Renal pelvis (tissue), 4 donors: ENCODE data around the gene CHKA. TPM values are rescaled to one million over a fixed set of nuclear protein-coding genes. Genes with fewer than 3 reads are reported as not detected.

Experiments
- DNase-seq: peaks from one replicate; pipeline ENCODE4 v3.0.0-alpha.2; 2013
- polyA plus RNA-seq, 3 donors: library from polyadenylated mRNA; unstranded; fragments of 120-200 nt; gene quantifications; one replicate each; pipeline ENCODE4 v1.2.1, GENCODE V29; 2013; ENCODE audit not compliant: insufficient read length in 3 of 3

CHKA gene
- polyA plus RNA-seq, 3 donors: 30.0 to 55.7 (median 49.8) TPM

DNA sequence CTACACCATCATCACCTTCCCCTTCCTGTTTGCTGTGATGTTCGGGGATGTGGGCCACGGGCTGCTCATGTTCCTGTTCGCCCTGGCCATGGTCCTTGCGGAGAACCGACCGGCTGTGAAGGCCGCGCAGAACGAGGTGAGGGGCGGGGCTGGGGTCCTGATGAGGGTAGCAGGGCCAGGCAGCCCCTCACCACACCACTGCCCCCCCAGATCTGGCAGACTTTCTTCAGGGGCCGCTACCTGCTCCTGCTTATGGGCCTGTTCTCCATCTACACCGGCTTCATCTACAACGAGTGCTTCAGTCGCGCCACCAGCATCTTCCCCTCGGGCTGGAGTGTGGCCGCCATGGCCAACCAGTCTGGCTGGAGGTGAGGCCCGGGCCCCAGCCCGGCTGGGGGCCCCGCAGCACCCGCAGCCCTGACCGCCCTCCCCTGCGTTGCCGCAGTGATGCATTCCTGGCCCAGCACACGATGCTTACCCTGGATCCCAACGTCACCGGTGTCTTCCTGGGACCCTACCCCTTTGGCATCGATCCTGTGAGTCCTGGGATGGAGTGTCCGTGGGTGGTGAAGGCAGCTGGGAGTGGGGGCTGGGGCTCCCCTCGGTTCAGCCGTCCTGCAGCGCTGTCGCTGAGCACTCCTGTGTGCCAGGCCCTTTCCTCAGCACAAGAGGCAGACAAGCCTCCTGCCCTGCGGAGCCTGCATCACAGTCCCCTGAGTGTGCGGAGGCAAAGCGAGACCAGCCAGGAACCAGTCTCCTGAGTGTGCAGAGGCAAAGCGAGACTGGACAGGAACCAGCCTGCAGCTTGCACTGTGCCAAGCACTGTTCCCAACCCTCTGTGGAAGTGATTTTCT lies 73.5 kb downstream of the CHKA start:
- no peak for DNase-seq

DNA sequence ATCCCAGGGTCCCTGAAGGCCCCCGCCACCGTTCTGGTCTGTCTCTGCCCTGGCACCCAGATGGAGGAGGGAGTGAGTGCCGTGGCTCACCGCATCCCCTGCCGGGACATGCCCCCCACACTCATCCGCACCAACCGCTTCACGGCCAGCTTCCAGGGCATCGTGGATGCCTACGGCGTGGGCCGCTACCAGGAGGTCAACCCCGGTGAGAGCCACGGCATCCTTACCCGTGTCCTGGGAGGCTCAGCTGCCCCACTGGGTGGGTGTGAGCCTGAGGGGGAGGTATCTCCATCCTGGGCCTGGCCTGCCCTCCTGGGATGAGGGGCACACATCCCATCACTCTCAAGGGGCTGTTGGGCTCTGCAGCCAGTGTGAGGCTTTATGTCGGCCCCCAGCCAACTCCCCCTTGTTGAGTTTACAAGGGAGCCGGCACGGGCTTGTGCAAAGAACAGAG lies 76.3 kb downstream of the CHKA start:
- no peak for DNase-seq

DNA sequence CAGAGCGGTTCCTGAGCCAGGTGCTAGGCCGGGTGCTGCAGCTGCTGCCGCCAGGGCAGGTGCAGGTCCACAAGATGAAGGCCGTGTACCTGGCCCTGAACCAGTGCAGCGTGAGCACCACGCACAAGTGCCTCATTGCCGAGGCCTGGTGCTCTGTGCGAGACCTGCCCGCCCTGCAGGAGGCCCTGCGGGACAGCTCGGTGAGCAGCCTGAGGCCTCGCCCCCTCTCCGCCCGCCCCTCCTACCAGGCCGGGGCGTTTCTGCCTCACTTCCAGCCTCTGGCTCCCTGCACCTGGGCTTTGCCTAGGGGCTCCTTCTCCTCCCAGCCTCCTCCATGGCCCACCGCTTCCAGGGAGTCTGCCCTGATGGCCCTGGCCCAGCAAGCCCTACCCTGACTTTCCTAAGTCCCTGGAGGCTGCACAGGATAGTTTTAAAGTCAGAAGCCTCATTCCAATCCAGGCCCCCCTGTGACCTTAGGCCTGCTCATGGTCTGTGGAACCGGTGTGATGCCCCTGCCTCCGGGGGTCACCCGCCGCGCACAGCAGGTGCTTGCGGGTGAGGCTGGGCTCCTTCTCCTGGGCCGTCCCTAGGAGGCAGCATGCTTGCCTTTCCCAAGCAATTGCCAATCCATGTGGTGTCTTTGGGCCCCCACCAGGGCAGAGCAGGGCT lies 76.9 kb downstream of the CHKA start:
- no peak for DNase-seq

DNA sequence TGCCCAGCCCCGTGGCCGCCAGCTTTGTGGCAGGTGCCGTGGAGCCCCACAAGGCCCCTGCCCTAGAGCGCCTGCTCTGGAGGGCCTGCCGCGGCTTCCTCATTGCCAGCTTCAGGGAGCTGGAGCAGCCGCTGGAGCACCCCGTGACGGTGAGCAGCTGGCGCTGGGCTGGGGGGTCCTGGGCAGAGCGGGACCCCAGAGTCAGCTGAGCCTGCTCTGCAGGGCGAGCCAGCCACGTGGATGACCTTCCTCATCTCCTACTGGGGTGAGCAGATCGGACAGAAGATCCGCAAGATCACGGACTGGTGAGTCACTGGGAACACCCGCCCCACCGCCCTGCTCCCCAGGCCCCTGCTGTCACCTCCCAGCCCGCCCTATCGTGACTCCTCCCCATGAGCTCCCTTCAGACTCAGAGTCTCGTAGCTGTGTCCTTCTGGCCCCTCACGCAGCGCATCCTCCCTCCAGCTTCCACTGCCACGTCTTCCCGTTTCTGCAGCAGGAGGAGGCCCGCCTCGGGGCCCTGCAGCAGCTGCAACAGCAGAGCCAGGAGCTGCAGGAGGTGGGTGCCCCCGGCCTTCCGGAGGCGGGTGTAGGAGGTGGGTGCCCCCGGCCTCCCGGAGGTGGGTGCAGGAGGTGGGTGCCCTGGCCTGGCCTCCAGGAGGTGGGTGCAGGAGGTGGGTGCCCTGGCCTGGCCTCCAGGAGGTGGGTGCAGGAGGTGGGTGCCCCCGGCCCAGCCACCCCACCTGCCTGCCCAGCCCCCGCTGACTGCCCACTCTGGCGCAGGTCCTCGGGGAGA lies 77.6 kb downstream of the CHKA start:
- DNase-seq: no peak

DNA sequence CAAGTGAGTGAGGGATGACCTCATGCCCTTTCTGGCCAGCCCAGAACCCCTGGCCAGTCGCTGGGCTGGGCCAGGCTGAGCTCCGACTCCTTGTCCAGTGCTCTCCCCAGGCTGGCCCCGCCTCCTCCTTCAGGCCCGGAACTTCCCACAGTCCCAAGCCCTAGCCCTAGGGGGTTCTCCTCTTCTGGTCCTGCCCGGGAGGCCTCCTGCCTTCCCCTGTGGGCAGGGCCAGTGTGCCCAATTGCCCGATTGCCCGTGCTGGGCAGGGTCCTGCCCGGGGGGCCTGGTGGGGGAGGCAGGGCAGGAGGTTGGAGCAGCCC lies 78.2 kb downstream of the CHKA start:
- no peak for DNase-seq

DNA sequence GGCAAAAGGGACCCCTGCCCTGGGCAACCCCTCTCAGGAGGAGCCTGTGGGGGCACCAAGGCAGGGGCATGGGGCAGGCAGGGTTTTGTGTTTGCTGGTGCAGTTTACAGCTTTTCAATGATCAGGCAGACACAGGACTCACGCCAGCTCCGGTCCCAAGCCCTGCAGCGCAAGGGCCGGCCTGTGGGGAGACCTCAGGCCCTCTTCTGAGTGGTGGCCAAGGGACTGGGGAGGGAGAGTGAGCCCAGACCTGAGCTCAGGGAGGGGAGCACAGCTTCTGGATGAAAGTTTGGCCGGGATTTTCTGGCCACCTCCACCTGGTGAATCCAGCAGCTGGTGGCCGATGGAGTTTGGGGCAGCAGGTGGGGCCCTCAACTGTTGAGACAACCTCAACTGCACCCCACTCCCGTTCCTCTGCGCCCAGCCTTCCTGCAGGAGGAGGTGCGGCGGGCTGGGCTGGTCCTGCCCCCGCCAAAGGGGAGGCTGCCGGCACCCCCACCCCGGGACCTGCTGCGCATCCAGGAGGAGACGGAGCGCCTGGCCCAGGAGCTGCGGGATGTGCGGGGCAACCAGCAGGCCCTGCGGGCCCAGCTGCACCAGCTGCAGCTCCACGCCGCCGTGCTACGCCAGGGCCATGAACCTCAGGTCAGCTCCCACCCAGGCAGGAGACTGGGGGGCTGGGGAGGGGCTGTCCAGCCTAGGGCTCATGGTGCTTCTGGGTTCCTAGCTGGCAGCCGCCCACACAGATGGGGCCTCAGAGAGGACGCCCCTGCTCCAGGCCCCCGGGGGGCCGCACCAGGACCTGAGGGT lies 78.8 kb downstream of the CHKA start:
- DNase-seq: no peak

DNA sequence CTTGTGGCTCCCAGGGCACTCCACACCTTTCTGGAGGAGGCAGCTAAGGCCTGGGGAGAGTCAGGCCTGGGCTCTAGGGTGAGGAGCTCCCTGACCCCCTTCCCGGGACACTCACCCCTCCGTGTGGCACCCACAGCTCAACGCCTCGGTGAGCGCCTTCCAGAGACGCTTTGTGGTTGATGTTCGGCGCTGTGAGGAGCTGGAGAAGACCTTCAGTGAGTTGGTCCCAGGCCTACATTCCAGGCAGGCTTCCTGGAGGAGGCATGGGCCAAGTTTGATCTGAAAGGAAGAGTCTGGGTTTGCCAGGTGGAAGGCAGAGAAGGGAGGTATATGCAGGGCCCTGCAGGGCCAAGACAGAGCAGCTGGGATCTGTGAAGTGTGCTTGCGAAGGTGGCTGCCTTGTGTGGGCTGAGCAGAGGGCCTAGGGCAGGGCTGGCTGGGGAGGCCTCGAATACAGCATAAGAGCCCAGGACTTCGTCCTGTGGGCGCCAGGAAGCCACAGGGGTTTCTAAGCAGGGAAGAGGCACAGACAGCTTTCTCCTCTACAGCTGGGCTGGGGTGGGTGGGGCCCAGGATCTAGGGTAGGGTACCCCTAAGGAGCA lies 79.5 kb downstream of the CHKA start:
- no peak for DNase-seq

DNA sequence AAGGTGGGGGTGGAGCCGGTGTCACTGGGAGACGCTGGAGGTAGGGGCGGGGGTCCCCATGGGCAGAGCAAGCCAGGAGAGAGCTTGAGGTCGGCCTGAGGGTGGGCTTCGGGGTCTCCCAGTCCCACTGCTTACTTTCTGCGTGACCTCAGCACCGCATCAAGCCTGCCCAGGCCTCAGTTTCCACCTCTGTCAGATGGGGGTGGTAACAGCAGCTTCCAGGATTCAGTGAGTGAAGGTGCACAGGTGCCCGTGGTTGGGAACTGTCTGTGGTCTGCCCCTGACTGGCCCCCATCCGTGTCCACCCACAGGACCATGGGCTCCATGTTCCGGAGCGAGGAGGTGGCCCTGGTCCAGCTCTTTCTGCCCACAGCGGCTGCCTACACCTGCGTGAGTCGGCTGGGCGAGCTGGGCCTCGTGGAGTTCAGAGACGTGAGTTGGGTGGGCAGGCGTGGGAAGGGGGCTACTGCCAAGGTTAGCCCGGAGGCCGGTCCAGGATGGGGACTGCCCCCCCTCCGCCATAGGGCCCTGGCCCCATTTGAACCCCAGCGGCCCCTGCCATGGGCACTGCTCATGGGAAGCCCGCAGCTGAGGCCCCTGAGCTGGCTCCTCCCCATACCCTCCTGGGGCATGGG lies 80.1 kb downstream of the CHKA start:
- no peak for DNase-seq

DNA sequence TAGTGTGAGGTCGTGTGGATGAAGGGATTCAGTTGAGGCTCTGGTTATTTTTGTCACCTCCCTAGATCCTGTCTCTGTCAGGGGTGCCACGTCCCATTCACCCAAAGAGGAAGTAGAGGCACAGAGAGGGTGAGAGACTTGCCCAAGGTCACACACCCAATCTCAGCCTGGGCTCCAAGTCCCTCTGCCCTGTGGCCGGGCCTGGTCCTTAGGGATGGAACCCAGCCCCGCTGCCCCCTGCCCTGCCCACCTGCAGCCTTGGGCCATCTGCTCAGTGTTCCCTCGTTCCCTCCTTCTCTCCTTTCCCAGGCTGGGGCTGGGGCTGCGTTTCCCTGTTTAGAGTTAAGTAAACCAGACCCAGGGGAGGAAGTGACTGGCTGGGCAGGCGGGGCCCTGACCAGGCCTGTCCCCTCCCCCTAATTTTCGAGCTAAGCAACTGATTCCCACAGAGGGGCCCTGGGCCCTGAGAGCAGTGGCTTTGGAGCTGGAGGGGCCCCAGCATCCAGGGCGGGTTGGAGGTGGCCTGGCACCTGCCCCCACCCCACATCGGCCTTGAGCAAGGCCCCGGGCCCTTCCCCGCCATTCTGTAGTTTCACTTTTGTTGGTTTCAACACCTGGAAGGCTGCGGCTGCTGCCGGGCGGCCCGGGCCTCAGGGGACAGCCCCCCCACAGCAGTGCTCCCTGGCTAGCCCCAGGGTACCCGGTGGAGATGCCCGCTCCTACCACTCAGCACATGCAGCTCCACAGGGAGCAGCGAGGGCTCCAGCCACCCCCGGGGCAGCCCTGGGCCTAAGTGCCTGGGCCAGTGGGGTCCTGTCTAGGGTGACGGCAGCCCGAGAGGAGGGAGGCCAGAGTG lies 80.9 kb downstream of the CHKA start:
- DNase-seq: peak; percentile 48

DNA sequence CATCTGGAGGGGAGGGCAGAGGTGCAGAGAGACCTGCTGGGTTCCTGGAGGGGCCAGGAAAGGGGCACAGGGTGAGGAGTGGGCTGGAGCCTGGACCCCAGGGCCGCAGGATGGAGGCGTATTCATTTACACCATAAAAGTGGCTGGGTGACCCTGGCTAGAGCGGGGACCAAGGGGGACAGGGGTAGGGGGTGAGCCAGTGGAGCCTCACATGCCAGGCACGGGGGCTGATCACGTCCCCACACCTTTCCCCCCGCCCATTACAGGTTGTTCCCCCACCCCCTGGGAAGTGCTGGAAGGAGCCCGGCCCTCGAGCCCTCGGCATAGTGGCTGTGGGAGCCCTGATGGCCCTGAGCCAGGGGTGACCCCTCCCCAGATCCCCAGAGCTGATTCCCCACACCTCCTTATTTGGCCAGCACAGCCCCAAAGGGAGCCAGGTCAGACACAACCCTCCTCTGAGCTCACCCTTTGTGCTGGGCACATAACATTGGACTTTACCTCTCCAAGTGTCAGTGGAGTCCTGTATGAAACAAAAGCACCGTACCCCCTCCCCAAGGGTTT lies 81.6 kb downstream of the CHKA start:
- no peak for DNase-seq

DNA sequence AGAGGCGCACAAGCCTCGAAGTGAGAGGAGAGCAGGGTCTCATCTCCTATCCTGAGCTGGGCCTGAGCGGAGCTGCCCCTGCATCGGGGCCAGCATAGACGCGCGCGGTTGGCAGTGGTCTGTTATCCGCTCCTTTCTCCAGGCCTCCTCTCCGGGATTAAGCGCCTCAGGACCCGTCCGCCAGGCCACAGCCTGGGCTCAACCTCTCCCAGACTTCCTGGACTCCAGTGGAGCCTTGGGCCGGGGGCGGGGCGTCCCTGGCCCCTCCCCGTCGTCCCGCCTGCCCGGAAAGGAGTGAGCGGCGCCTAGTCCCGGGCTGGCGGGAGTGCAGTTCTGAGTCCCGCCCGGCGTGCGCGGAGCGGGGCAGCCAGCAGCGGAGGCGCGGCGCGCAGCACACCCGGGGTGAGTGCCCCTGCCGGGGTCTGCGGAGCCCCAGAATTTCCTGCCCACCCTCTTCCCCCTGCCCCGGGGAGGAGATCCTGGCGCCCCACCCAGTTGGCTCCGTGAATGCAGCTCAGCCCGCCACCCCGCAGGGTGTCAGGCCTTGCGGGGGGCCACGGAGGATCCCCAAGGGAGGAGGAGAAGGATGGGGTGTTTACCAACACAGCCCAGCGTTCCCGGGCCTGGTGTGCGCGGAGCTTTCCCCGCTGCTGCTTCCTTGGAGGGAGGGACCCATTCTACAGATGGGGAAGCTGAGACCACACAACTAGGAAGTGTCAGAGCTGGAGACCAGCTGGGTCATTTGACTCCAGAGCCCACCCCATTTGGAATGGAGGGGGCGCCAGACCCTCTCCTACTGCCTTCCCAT lies 82.3 kb downstream of the CHKA start, which contains the start of gene TCIRG1:
TCIRG1 (plus strand) TSS at position 308 of the 808 bp plus-strand sequence. CDS start 2,247 bp downstream, outside the sequence.
- peak; percentile 54 for DNase-seq

DNA sequence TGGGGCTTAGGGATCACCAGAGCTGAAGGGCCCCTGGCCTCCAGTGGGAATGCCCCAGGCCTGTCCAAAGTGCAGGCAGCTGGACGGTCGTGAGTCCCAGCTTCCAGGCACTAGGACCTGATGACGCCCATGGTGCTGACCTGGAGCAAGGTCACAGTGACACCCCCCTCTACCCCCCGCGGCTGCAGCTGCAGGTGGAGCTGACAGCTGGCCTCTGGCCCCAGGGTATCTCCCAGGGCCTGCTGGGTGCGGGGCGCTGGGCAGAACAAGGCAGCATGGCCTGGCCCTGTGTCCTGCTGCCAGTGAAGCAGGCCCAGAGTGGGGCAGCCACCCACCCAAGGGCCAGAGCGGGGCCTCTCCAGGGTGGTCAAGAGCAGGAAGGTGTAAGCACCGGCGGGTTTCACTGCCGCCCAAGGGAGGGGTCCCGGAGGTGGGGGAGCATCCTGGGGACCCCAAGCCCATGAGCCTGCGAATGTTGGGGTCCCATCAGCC lies 82.9 kb downstream of the CHKA start:
- DNase-seq: no peak

DNA sequence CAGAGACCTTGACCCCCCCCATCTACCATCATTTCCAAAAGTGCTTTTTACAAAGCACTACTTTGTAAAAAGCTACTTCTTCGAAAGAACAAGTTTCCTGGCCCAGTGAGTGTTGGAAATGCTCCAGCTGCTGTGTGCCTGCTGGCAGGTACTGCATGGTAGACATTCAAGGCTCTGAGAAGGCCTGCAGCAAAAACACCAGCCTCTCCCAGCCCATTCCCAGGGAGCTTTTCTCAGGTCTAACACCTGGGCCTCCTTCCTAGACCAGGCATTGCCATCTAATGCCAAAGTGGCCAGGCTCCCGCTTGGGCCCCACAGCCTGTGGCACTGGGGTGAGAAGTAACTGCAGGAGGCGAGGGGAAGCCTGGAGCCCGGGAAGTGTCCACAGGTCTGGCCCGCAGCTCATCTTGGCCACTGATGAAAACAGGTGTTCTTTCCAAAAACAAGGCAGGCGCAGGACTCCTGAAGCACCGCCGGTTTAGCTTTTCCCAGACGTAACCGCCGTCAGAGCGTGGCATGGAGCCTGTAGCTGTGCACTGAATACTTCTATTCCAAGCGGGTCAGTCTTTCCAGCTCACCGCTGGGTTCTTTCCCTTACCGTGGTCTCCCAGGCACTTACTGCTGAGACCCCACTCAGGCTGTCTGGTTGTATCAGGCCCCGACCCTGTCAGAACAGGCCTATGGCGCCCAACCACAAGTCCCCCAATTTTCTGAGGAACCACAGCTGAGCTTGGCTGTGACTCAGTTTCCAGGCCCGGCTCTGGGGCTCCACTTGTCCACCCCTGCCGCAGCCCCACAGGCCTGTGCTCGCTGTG lies 83.6 kb downstream of the CHKA start:
- no peak for DNase-seq

DNA sequence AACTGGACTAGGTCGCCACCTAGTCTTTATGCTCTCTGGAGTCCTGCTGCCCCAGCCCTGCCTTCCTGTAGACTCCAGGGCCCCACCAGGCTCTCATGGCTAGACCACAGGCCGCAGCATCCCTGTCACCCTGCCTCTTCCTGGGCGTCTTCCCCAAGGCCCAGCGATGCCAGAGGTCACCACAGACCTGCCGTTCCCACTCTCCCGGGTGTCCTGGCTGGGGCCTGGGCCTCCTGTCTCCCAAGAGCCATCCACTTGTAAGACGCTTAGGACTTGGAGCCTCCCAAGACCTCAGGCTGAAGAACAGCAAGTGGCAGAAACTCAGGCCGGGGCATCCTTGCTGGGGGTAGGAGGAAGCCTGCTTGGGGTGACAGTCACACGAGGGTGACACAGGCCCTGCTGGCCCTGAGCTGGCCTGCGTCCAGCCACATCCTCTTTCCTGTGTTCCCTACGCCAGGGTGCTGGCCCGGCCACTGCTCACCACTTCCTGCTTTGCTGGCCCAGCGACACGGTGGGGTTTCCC lies 84.4 kb downstream of the CHKA start:
- no peak for DNase-seq

DNA sequence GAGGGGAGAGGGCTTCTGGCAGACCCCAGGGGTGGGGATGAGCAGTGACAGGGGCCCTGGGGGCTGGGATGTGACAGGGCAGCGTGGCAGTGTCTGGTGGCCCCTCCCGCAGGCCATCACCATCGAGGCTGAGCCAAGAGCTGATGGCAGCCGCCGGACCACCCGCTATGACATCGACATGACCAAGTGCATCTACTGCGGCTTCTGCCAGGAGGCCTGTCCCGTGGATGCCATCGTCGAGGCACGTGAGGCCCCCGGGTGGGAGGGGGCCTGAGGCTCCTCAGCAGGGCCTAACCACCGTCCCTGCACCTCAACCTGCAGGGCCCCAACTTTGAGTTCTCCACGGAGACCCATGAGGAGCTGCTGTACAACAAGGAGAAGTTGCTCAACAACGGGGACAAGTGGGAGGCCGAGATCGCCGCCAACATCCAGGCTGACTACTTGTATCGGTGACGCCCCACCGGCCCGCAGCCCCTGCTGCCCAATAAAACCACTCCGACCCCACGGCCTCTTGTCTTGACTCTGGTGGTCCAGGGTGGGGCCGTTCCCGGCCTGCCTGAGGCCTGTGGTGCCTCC lies 85.0 kb downstream of the CHKA start:
- DNase-seq: no peak

DNA sequence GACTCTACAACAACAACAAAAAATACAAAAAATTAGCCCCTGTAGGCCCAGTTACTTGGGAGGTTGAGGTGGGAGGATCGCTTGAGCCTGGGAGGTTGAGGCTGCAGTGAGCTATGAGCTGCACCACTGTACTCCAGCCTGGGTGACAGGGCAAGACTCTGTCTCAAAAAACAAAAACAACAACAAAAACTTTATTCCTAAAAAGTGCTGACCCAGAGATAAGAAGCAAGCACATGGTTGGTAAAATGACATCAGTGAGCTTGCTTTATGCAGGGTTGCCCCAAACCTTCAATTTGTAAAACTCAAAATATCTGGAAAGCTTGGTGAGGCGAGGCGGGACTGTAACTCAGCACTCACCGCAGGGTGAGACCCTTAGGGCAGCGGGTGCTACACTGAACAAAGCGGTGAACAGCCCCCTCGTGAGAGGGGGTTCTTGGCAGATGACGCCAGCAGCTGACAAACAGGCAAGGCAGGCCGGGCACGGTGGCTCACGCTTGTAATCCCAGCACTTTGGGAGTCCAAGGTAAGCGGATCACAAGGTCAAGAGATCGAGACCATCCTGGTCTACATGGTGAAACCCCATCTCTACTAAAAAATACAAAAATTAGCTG lies 85.8 kb downstream of the CHKA start:
- DNase-seq: no peak
